Brain microvascular endothelial cell (primary cell): ENCODE data around the gene SCAPER.

Experiments used
- DNase-seq: peaks from one replicate; pipeline ENCODE4 v3.0.0-alpha.2; 2020
- H3K27ac ChIP-seq: fragments of 250-450 bp; sonication (Bioruptor Pico); 2 replicates; pipeline ENCODE4 v1.5.1; 2020; ENCODE audit warnings: mild to moderate bottlenecking, moderate library complexity
- H3K27me3 ChIP-seq: fragments of 250-450 bp; sonication (Bioruptor Pico); replicated peaks from 2 replicates; pipeline ENCODE4 v1.5.1; 2020; ENCODE audit warnings: mild to moderate bottlenecking
- H3K36me3 ChIP-seq: fragments of 250-450 bp; sonication (Bioruptor Pico); replicated peaks from 2 replicates; pipeline ENCODE4 v1.5.1; 2020; ENCODE audit warnings: mild to moderate bottlenecking
- H3K4me3 ChIP-seq: 2 replicates; pipeline ENCODE4 v1.5.1; 2011; ENCODE audit warnings: low read depth, mild to moderate bottlenecking, control low read depth, low read length, moderate library complexity
- CTCF ChIP-seq: IDR thresholded peaks from 2 replicates; pipeline ENCODE4 v1.5.1; 2011; ENCODE audit warnings: low read depth, mild to moderate bottlenecking, moderate library complexity, low read length, control low read depth, inconsistent platforms; ENCODE audit errors: missing control alignments
- in situ Hi-C: cut with HindIII; loops from 2 replicates; pipeline ENCODE4 v1.10.0; 2017; ENCODE audit warnings: low sequenced_read_pairs, low pct_ligation_motif_present

SCAPER gene

GRCh38 chr15:76381366-76381765 lies 523.8 kb downstream of the SCAPER start:
- DNase-seq = no peak
- in situ Hi-C loops = no loop called here
- H3K4me3 ChIP-seq = no peak overlapping the region

GRCh38 chr15:76380249-76380648 lies 524.9 kb downstream of the SCAPER start:
- DNase-seq = no peak
- H3K27ac ChIP-seq = no peak overlapping the region
- TF ChIP-seq CTCF = no peak
- H3K27me3 ChIP-seq = no peaks in the 10 kb centered on the region
- in situ Hi-C loops = no loop called here
- no peak overlapping the region for H3K4me3 ChIP-seq
- H3K36me3 ChIP-seq = no peaks in the 10 kb centered on the region

More at GRCh38 chr15:76381366-76381765, 523.8 kb downstream of the SCAPER start:
- Histone ChIP-seq H3K27ac (no peak overlapping the region), H3K36me3 (no peaks in the 10 kb centered on the region), H3K27me3 (no peaks in the 10 kb centered on the region)
- TF ChIP-seq CTCF = no peak

- Histone ChIP-seq H3K36me3 (no peaks in the 10 kb centered on the region), H3K27ac (no peak overlapping the region), H3K27me3 (no peaks in the 10 kb centered on the region), H3K4me3 (no peak overlapping the region)
- TF ChIP-seq CTCF = no peak
- in situ Hi-C loops = no loop called here
- DNase-seq = no peak
These were observed 526.4 kb downstream of the SCAPER start for GRCh38 chr15:76378691-76379090.

GRCh38 chr15:76377751-76378150 lies 527.4 kb downstream of the SCAPER start:
- in situ Hi-C loops = no loop called here
- TF ChIP-seq CTCF = no peak
- no peak for DNase-seq
- Histone ChIP-seq H3K27ac (no peak overlapping the region), H3K27me3 (no peaks in the 10 kb centered on the region), H3K36me3 (no peaks in the 10 kb centered on the region), H3K4me3 (no peak overlapping the region)

GRCh38 chr15:76377217-76377616 lies 527.9 kb downstream of the SCAPER start:
- in situ Hi-C loops = no loop called here
- Histone ChIP-seq H3K27ac (no peak overlapping the region), H3K36me3 (no peaks in the 10 kb centered on the region), H3K27me3 (no peaks in the 10 kb centered on the region), H3K4me3 (no peak overlapping the region)
- DNase-seq = no peak
- no peak for TF ChIP-seq CTCF

- DNase-seq = no peak
- no peak for TF ChIP-seq CTCF
- Histone ChIP-seq H3K36me3 (no peaks in the 10 kb centered on the region), H3K4me3 (no peak overlapping the region), H3K27me3 (no peaks in the 10 kb centered on the region), H3K27ac (no peak overlapping the region)
- in situ Hi-C loops = no loop called here
These were observed 528.3 kb downstream of the SCAPER start for GRCh38 chr15:76376816-76377215.
